Embryonic facial prominence (tissue), 1 donor: ENCODE results near the gene SULT2B1.
"Not testable (repeated sequence)": the region's sequence is repeated elsewhere in the genome, so short reads cannot be mapped to it uniquely, and the experiment has no call there.

Experiments
- DNase-seq: peaks from one replicate; pipeline ENCODE4 v3.0.0-alpha.2; 2016; ENCODE audit errors: extremely low spot score

The SULT2B1 gene

GRCh38 chr19:48529156-48529555 is 22.8 kb upstream of the SULT2B1 start:
- DNase-seq, result no peak

- DNase-seq, result no peak
Measured at GRCh38 chr19:48530066-48530720, 21.8 kb upstream of the SULT2B1 start.

- no peak for DNase-seq
Measured at GRCh38 chr19:48530770-48531169, 21.2 kb upstream of the SULT2B1 start.

GRCh38 chr19:48533770-48534169 is 18.2 kb upstream of the SULT2B1 start:
- no peak for DNase-seq

GRCh38 chr19:48537541-48537940 is 14.4 kb upstream of the SULT2B1 start:
- no peak for DNase-seq

- not testable (repeated sequence) for DNase-seq
Measured at GRCh38 chr19:48538057-48538456, 13.9 kb upstream of the SULT2B1 start.

GRCh38 chr19:48539503-48540096 is 12.4 kb upstream of the SULT2B1 start:
- no peak for DNase-seq

GRCh38 chr19:48540110-48540509 is 11.9 kb upstream of the SULT2B1 start:
- no peak for DNase-seq

GRCh38 chr19:48541813-48542212 is 10.2 kb upstream of the SULT2B1 start:
- DNase-seq, result no peak

- no peak for DNase-seq
Measured at GRCh38 chr19:48543121-48543710, 8.8 kb upstream of the SULT2B1 start.

- no peak for DNase-seq
Measured at GRCh38 chr19:48544856-48545750, 6.9 kb upstream of the SULT2B1 start.

- DNase-seq, result no peak
Measured at GRCh38 chr19:48547722-48548121, 4.2 kb upstream of the SULT2B1 start.

- no peak for DNase-seq
Measured at GRCh38 chr19:48548253-48548911, 3.6 kb upstream of the SULT2B1 start.

GRCh38 chr19:48549380-48549779 is 2.6 kb upstream of the SULT2B1 start:
- no peak for DNase-seq

- no peak for DNase-seq
Measured at GRCh38 chr19:48552406-48553322, 692 bp downstream of the SULT2B1 start.

GRCh38 chr19:48553676-48554384 is 1.9 kb downstream of the SULT2B1 start:
- no peak for DNase-seq

- no peak for DNase-seq
Measured at GRCh38 chr19:48554385-48555091, 2.6 kb downstream of the SULT2B1 start.

- DNase-seq, result no peak
Measured at GRCh38 chr19:48556163-48556562, 4.2 kb downstream of the SULT2B1 start.

GRCh38 chr19:48556825-48557224 is 4.9 kb downstream of the SULT2B1 start:
- no peak for DNase-seq
